Activated CD4-positive, alpha-beta T cell treated with anti-CD3 and anti-CD28 coated beads, Interleukin-2, amount 50 U/mL, for 24 hours (primary cell): ENCODE data around the gene VASN.
"Not testable (repeated sequence)": the region's sequence is repeated elsewhere in the genome, so short reads cannot be mapped to it uniquely, and the experiment has no call there.

Experiments
- DNase-seq, 2 donors: peaks; one replicate each; pipeline ENCODE4 v3.0.0-alpha.2; 2020; ENCODE audit warnings: low read depth in 1 of 2, low spot score in 1 of 2

The VASN gene

GRCh38 chr16:4336701-4337539 lies 34.7 kb upstream of the VASN start:
- DNase-seq = no peak

- DNase-seq = no peak
Measured at GRCh38 chr16:4337540-4338088, 34.0 kb upstream of the VASN start.

- no peak for DNase-seq
Measured at GRCh38 chr16:4338125-4338582, 33.5 kb upstream of the VASN start.

GRCh38 chr16:4338712-4339299 lies 32.8 kb upstream of the VASN start:
- DNase-seq = no peak

- DNase-seq = no peak
Measured at GRCh38 chr16:4339455-4339854, 32.2 kb upstream of the VASN start.

GRCh38 chr16:4339909-4340308 lies 31.7 kb upstream of the VASN start:
- DNase-seq = no peak

- DNase-seq = no peak
Measured at GRCh38 chr16:4340443-4340842, 31.2 kb upstream of the VASN start.

GRCh38 chr16:4341250-4341649 lies 30.4 kb upstream of the VASN start:
- no peak for DNase-seq

GRCh38 chr16:4342866-4343744 lies 28.5 kb upstream of the VASN start:
- no peak for DNase-seq

- not testable (repeated sequence) for DNase-seq
Measured at GRCh38 chr16:4344300-4344982, 27.2 kb upstream of the VASN start.

- DNase-seq = no peak
Measured at GRCh38 chr16:4344983-4345835, 26.4 kb upstream of the VASN start.

GRCh38 chr16:4345836-4346781 lies 25.5 kb upstream of the VASN start:
- no peak for DNase-seq

GRCh38 chr16:4347010-4347409 lies 24.6 kb upstream of the VASN start:
- no peak for DNase-seq

GRCh38 chr16:4347765-4348509 lies 23.7 kb upstream of the VASN start:
- DNase-seq = no peak

- DNase-seq = no peak
Measured at GRCh38 chr16:4349332-4349731, 22.3 kb upstream of the VASN start.

GRCh38 chr16:4350365-4350786 lies 21.3 kb upstream of the VASN start:
- DNase-seq = no peak

GRCh38 chr16:4350787-4351659 lies 20.6 kb upstream of the VASN start, which contains the start of gene PAM16:
Gene PAM16, minus strand, starts transcription at chr16:4351321. Its CDS starts 87 bp downstream, at chr16:4351234.
- DNase-seq = peak; percentile 97 to 98
